ENCODE measurements around the gene SPINT2.

SPINT2 gene

DNA sequence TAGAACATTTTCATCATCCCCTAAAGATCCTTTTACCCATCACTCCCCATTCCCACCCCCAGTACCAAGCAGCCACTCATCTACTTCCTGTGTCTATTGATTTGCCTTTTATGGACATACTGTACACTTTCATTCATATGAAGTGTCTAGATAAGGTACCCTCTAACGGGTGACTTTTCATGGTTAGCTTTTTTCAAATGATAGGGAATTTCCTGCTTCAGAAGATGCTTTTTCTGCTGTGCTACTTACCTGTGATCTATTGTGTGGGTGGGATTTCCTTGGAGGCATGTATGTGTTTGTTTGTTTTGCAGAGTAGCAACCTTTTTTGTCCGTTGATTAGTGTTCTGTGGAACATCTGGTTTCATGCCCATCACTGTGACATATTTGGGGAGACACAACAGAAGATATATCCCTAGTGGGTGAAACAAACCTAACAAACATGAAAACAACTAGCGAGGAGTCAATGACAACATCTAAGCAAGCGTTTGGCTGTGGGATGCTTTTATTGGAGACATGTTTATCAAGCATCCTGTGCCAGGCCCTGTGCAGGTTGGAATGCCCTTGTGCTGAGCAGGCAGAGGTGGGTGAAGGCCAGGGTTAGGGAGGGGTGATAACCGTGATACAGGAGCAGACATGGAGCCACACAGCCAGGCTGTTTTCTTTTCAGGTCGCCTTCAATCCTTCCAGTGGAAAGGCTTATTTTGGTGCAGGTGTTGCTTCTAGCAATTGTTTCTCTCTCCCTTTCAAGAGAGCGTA is 17.6 kb downstream of the SPINT2 start:
- no CpG with 5 or more reads among the region's 7 CpGs for WGBS (ENCODE audit: insufficient coverage, insufficient read length)
- H3K4me3 ChIP-seq (ENCODE audit: low read length): no peak overlapping the region
- H3K4me1 ChIP-seq (ENCODE audit: control insufficient read depth, insufficient read depth, low read length): no peaks in the 10 kb centered on the region
- no peaks in the 10 kb centered on the region for H3K27me3 ChIP-seq (ENCODE audit: control insufficient read depth, insufficient read depth, low read length)
- no peak overlapping the region for H3K27ac ChIP-seq (ENCODE audit: low read length)
- H3K36me3 ChIP-seq (ENCODE audit: control insufficient read depth, insufficient read depth, low read length): peaks cover 4% of the 10 kb centered on the region; the same call in 1 of the 2 replicates
- no peaks in the 10 kb centered on the region for H3K9me3 ChIP-seq (ENCODE audit: control insufficient read depth, insufficient read depth, low read length)
- no peak for DNase-seq (ENCODE audit: low read depth, low spot score)

DNA sequence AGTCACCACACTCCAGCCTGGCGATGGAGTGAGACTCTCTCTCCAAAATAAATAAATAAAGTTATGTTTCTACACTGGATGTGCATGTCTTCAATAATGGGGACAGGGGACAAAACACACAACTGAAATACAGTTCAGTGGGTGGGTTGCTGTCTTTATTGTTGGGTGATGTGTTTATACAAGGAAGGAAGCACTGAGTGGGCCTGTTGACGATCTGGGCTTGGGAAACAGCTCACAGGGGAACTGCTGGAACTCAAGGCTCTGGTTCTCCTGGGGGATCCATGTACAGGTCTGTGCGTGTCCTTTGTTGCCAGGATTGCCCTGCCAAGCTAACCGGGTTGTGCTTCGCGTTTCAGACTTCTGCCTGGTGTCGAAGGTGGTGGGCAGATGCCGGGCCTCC is 18.9 kb downstream of the SPINT2 start:
- no CpG with 5 or more reads among the region's 8 CpGs for WGBS (ENCODE audit: insufficient coverage, insufficient read length)

DNA sequence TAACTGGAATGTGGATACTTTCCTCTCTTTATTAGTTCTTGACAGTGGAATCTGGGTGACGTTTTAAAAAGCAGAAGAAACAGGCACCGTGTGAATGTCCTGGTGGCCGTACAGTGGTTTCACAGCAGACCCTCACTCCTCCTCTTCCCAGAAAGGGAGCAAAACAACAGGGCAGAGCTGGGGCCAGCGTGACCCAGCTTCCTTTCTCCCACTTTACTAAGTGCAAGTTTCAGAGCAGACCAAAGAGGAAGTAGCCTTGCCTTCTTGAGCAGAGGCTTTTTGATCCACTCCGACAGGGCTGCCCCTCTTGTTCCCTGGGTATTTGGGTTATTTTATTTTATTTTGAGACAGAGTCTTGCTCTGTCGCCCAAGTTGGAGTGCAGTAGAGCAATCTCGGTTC is 20.0 kb downstream of the SPINT2 start:
- Histone ChIP-seq H3K4me3 (ENCODE audit: low read length) (no peak overlapping the region), H3K4me1 (ENCODE audit: control insufficient read depth, insufficient read depth, low read length) (no peaks in the 10 kb centered on the region), H3K27ac (ENCODE audit: low read length) (no peak overlapping the region), H3K36me3 (ENCODE audit: control insufficient read depth, insufficient read depth, low read length) (peaks cover 9% of the 10 kb centered on the region), H3K9me3 (ENCODE audit: control insufficient read depth, insufficient read depth, low read length) (no peaks in the 10 kb centered on the region), H3K27me3 (ENCODE audit: control insufficient read depth, insufficient read depth, low read length) (no peaks in the 10 kb centered on the region)
- WGBS (ENCODE audit: insufficient coverage, insufficient read length): no CpG with 5 or more reads among the region's 7 CpGs
- DNase-seq (ENCODE audit: low read depth, low spot score): no peak

More for the DNA sequence above, 18.9 kb downstream of the SPINT2 start:
- Histone ChIP-seq H3K27ac (ENCODE audit: low read length) (no peak overlapping the region), H3K36me3 (ENCODE audit: control insufficient read depth, insufficient read depth, low read length) (peaks cover 4% of the 10 kb centered on the region; the same call in 1 of the 2 replicates), H3K4me1 (ENCODE audit: control insufficient read depth, insufficient read depth, low read length) (no peaks in the 10 kb centered on the region), H3K9me3 (ENCODE audit: control insufficient read depth, insufficient read depth, low read length) (no peaks in the 10 kb centered on the region), H3K27me3 (ENCODE audit: control insufficient read depth, insufficient read depth, low read length) (no peaks in the 10 kb centered on the region), H3K4me3 (ENCODE audit: low read length) (no peak overlapping the region)
- DNase-seq (ENCODE audit: low read depth, low spot score): no peak

- H3K27ac ChIP-seq (ENCODE audit: low read length): no peak overlapping the region
- peaks cover 15% of the 10 kb centered on the region for H3K36me3 ChIP-seq (ENCODE audit: control insufficient read depth, insufficient read depth, low read length)
- H3K9me3 ChIP-seq (ENCODE audit: control insufficient read depth, insufficient read depth, low read length): no peaks in the 10 kb centered on the region
- H3K4me1 ChIP-seq (ENCODE audit: control insufficient read depth, insufficient read depth, low read length): no peaks in the 10 kb centered on the region
- no peaks in the 10 kb centered on the region for H3K27me3 ChIP-seq (ENCODE audit: control insufficient read depth, insufficient read depth, low read length)
- WGBS (ENCODE audit: insufficient coverage, insufficient read length): no CpG with 5 or more reads among the region's 5 CpGs
- H3K4me3 ChIP-seq (ENCODE audit: low read length): no peak overlapping the region
- DNase-seq (ENCODE audit: low read depth, low spot score): no peak
Observed at GRCh38 chr19:38285567-38285966, 21.2 kb downstream of the SPINT2 start.

GRCh38 chr19:38287604-38288003 is 23.2 kb downstream of the SPINT2 start:
- no peaks in the 10 kb centered on the region for H3K4me1 ChIP-seq (ENCODE audit: control insufficient read depth, insufficient read depth, low read length)
- no peaks in the 10 kb centered on the region for H3K9me3 ChIP-seq (ENCODE audit: control insufficient read depth, insufficient read depth, low read length)
- peaks cover 22% of the 10 kb centered on the region for H3K36me3 ChIP-seq (ENCODE audit: control insufficient read depth, insufficient read depth, low read length)
- no peak for DNase-seq (ENCODE audit: low read depth, low spot score)
- H3K4me3 ChIP-seq (ENCODE audit: low read length): no peak overlapping the region
- H3K27ac ChIP-seq (ENCODE audit: low read length): no peak overlapping the region
- H3K27me3 ChIP-seq (ENCODE audit: control insufficient read depth, insufficient read depth, low read length): no peaks in the 10 kb centered on the region
- no CpG with 5 or more reads among the region's 9 CpGs for WGBS (ENCODE audit: insufficient coverage, insufficient read length)

DNA sequence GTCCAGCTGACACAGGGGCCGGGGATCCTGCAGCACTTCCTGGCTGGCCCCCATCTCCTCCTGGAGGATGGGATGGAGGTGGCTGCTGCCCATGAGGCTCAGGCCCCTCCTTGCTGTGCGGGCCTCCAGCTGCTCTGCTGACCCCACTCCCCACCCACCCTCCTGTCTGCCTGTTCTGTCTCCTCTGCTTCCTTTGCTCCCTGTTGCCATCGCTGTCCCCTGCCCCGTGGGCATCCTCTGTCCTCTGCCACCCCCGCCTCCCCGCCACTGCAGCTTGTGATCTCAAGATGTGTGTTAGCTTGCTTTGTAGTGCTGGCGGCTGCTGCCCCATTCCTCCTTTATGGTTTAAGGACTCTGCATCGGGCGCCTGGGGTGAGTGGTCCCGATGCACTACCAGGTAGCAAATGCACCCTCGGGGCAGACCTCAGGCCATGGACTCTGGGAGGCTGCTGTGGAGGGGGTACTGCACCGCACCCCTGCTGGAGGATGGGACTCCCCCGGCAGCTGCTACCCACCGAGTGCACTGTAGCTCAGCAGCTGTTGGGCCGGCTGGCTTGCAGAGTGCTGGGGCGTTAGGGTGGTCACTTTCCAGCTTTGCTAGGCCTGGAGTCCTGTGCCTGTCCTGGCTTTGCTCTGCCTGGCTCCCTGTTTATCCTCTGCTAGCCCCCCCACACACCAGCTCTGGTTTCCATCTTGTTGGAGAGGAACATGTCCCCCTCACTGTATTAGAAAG is 23.9 kb downstream of the SPINT2 start:
- DNase-seq (ENCODE audit: low read depth, low spot score): no peak
- no peaks in the 10 kb centered on the region for H3K27me3 ChIP-seq (ENCODE audit: control insufficient read depth, insufficient read depth, low read length)
- H3K4me3 ChIP-seq (ENCODE audit: low read length): no peak overlapping the region
- H3K9me3 ChIP-seq (ENCODE audit: control insufficient read depth, insufficient read depth, low read length): no peaks in the 10 kb centered on the region
- no peaks in the 10 kb centered on the region for H3K4me1 ChIP-seq (ENCODE audit: control insufficient read depth, insufficient read depth, low read length)
- H3K27ac ChIP-seq (ENCODE audit: low read length): no peak overlapping the region
- H3K36me3 ChIP-seq (ENCODE audit: control insufficient read depth, insufficient read depth, low read length): peaks cover 22% of the 10 kb centered on the region
- no CpG with 5 or more reads among the region's 16 CpGs for WGBS (ENCODE audit: insufficient coverage, insufficient read length)

- Histone ChIP-seq H3K9me3 (ENCODE audit: control insufficient read depth, insufficient read depth, low read length) (no peaks in the 10 kb centered on the region), H3K27me3 (ENCODE audit: control insufficient read depth, insufficient read depth, low read length) (no peaks in the 10 kb centered on the region), H3K4me3 (ENCODE audit: low read length) (no peak overlapping the region), H3K4me1 (ENCODE audit: control insufficient read depth, insufficient read depth, low read length) (no peaks in the 10 kb centered on the region), H3K36me3 (ENCODE audit: control insufficient read depth, insufficient read depth, low read length) (peaks cover 22% of the 10 kb centered on the region), H3K27ac (ENCODE audit: low read length) (no peak overlapping the region)
- no peak for DNase-seq (ENCODE audit: low read depth, low spot score)
- WGBS (ENCODE audit: insufficient coverage, insufficient read length): no CpG with 5 or more reads among the region's 15 CpGs
Observed at GRCh38 chr19:38289955-38290354, 25.6 kb downstream of the SPINT2 start.

- no peak overlapping the region for H3K27ac ChIP-seq (ENCODE audit: low read length)
- no CpG with 5 or more reads among the region's 13 CpGs for WGBS (ENCODE audit: insufficient coverage, insufficient read length)
- no peak for DNase-seq (ENCODE audit: low read depth, low spot score)
Observed at GRCh38 chr19:38290631-38291147, 26.3 kb downstream of the SPINT2 start.

GRCh38 chr19:38291855-38292254 is 27.5 kb downstream of the SPINT2 start:
- Histone ChIP-seq H3K27ac (ENCODE audit: low read length) (no peak overlapping the region), H3K27me3 (ENCODE audit: control insufficient read depth, insufficient read depth, low read length) (no peaks in the 10 kb centered on the region), H3K36me3 (ENCODE audit: control insufficient read depth, insufficient read depth, low read length) (peaks cover 22% of the 10 kb centered on the region), H3K4me3 (ENCODE audit: low read length) (no peak overlapping the region), H3K4me1 (ENCODE audit: control insufficient read depth, insufficient read depth, low read length) (no peaks in the 10 kb centered on the region), H3K9me3 (ENCODE audit: control insufficient read depth, insufficient read depth, low read length) (no peaks in the 10 kb centered on the region)
- DNase-seq (ENCODE audit: low read depth, low spot score): no peak
- no CpG with 5 or more reads among the region's 15 CpGs for WGBS (ENCODE audit: insufficient coverage, insufficient read length)

More at GRCh38 chr19:38290631-38291147, 26.3 kb downstream of the SPINT2 start:
- no peaks in the 10 kb centered on the region for H3K9me3 ChIP-seq (ENCODE audit: control insufficient read depth, insufficient read depth, low read length)
- no peak overlapping the region for H3K4me3 ChIP-seq (ENCODE audit: low read length)
- no peaks in the 10 kb centered on the region for H3K4me1 ChIP-seq (ENCODE audit: control insufficient read depth, insufficient read depth, low read length)
- H3K27me3 ChIP-seq (ENCODE audit: control insufficient read depth, insufficient read depth, low read length): no peaks in the 10 kb centered on the region
- peaks cover 22% of the 10 kb centered on the region for H3K36me3 ChIP-seq (ENCODE audit: control insufficient read depth, insufficient read depth, low read length)

- DNase-seq (ENCODE audit: low read depth, low spot score): no peak
- peaks cover 22% of the 10 kb centered on the region for H3K36me3 ChIP-seq (ENCODE audit: control insufficient read depth, insufficient read depth, low read length)
Observed at GRCh38 chr19:38293281-38293680, 28.9 kb downstream of the SPINT2 start.

More at GRCh38 chr19:38293281-38293680, 28.9 kb downstream of the SPINT2 start:
- Histone ChIP-seq H3K9me3 (ENCODE audit: control insufficient read depth, insufficient read depth, low read length) (no peaks in the 10 kb centered on the region), H3K27me3 (ENCODE audit: control insufficient read depth, insufficient read depth, low read length) (no peaks in the 10 kb centered on the region), H3K27ac (ENCODE audit: low read length) (no peak overlapping the region), H3K4me1 (ENCODE audit: control insufficient read depth, insufficient read depth, low read length) (no peaks in the 10 kb centered on the region), H3K4me3 (ENCODE audit: low read length) (no peak overlapping the region)
- no CpG with 5 or more reads among the region's 9 CpGs for WGBS (ENCODE audit: insufficient coverage, insufficient read length)

Measured in iPS DF 6.9 (cell line).